Epithelial cell of prostate (primary cell): ENCODE results near the gene MGP.

Experiments
- DNase-seq: peaks from one replicate; pipeline ENCODE4 v3.0.0-alpha.2; 2011; ENCODE audit warnings: low read depth, low spot score
- H3K27ac ChIP-seq: fragments of 450-650 bp; 2 replicates; pipeline ENCODE4 v1.5.1; 2017; ENCODE audit warnings: mild to moderate bottlenecking

The MGP gene

GRCh38 chr12:14833952-14834351 lies 51.7 kb downstream of the MGP start:
- no peak overlapping the region for H3K27ac ChIP-seq
- DNase-seq = no peak

- DNase-seq = no peak
- H3K27ac ChIP-seq = no peak overlapping the region
Measured at GRCh38 chr12:14833336-14833735, 52.3 kb downstream of the MGP start.
